GM12873 (cell line): ENCODE results near the gene ARHGEF40.

Experiments used
- TF ChIP-seq, protein P1 (sequence below): IDR thresholded peaks from 2 replicates; pipeline ENCODE4 v1.5.1; 2012; ENCODE audit warnings: low read depth, mild to moderate bottlenecking, moderate library complexity, low read length, control low read depth; ENCODE audit not compliant: insufficient read depth; ENCODE audit errors: missing control alignments

ARHGEF40 gene

DNA sequence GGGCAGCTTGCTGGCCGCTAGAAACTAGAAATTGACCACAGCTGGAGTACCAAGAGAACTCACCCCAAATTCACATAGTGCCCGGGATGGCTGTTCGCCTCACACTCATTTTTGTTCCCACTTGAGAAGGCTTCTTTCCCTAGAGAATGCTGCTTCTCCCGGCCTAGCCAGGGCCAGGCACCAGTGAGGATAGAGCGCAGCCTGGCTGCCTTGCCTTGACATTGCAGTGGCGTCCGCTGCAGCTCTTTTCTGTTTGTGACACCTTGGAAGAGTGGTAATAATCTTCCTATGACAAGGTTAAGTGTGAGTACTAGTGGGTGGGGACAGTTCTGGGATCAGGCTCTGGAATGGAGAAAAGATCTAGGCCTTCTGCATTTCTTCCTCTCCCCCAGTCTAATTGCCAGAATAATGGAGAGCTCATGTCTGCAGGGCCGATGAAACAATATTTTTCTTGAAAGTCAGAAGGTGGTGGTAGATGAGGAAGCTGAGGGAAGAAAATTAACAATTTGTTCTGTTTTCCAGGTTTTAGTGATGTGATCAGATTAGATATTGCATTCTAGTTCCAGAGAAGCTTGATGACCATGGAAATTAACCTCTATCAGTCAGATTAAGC is 34.5 kb downstream of the ARHGEF40 start:
- TF ChIP-seq, protein P1, sequence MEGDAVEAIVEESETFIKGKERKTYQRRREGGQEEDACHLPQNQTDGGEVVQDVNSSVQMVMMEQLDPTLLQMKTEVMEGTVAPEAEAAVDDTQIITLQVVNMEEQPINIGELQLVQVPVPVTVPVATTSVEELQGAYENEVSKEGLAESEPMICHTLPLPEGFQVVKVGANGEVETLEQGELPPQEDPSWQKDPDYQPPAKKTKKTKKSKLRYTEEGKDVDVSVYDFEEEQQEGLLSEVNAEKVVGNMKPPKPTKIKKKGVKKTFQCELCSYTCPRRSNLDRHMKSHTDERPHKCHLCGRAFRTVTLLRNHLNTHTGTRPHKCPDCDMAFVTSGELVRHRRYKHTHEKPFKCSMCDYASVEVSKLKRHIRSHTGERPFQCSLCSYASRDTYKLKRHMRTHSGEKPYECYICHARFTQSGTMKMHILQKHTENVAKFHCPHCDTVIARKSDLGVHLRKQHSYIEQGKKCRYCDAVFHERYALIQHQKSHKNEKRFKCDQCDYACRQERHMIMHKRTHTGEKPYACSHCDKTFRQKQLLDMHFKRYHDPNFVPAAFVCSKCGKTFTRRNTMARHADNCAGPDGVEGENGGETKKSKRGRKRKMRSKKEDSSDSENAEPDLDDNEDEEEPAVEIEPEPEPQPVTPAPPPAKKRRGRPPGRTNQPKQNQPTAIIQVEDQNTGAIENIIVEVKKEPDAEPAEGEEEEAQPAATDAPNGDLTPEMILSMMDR: peak; percentile 96

- TF ChIP-seq, protein P1: no peak
Observed at GRCh38 chr14:21105095-21105494, 35.0 kb downstream of the ARHGEF40 start.

DNA sequence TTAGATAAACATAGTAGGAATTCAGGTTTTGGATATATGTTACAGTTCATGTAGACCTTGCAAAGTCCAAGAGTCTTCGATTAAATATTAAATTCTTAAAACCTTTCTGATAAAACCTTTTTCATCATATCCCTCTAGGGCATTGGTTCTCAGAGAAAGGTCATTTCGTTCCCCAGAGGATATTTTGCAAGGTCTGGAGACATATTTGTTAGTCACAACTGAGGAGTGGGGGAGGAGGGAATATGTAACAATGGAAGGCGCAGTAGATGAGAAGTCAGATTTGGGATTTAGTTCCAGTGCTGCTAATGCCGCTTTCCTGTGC is 36.0 kb downstream of the ARHGEF40 start:
- TF ChIP-seq, protein P1: no peak

DNA sequence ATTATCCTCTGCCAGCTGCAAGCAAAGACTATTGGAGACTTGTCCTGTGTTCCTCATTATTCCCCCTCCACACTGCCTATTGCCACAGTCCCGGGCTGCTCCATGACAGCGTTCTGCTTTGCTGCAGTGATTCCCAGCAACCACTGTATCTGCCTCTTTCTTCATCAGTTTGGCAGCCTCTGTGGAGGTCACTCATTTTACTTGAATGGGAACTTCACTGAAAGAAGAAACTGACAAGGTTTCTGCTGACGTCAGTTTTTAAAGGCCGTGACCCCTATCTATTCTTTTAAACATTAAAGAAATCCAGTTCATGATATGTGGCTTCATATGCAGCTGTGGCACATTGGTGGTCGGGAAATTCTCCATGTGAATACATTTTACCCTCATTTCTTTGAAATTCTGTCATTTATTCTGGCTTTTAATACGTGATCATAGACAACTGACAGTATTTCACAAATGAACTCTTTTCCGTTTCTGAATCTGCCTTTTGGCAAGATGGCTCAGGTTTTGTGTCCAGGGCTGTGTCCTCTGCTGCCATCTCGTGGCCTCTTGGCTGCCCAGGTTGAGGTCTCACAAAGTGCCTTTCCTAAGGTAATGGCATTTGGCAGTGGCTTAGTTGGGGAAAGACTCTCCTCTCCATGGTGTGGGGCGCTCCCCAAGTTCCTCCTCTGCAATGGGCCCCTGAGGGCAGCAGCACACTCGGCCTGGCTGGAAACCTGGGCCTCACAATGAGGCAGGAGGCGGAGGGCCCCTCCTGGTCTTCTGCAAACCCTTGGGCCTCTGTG is 36.6 kb downstream of the ARHGEF40 start:
- TF ChIP-seq, protein P1: peak; percentile 94

GRCh38 chr14:21107283-21107800 is 37.2 kb downstream of the ARHGEF40 start:
- TF ChIP-seq, protein P1: no peak

DNA sequence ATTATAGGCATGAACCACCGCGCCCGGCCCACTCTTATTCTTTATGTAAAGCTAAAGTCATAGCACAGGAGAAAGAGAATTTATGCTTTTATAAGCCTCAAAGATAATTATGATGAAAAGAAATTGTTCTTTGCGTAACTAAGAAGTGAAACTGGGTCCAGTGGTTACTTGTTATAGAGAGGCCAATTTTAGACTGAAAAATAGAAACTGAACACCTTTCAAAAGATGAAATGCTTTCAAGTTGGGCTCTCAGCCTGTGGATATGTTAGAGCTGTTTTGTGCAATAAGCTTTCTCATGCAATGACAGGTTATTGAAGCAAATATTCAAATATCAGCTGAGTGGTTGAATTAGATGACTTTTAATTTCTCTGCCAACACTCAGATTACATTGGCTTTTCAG is 38.7 kb downstream of the ARHGEF40 start:
- TF ChIP-seq, protein P1: no peak

DNA sequence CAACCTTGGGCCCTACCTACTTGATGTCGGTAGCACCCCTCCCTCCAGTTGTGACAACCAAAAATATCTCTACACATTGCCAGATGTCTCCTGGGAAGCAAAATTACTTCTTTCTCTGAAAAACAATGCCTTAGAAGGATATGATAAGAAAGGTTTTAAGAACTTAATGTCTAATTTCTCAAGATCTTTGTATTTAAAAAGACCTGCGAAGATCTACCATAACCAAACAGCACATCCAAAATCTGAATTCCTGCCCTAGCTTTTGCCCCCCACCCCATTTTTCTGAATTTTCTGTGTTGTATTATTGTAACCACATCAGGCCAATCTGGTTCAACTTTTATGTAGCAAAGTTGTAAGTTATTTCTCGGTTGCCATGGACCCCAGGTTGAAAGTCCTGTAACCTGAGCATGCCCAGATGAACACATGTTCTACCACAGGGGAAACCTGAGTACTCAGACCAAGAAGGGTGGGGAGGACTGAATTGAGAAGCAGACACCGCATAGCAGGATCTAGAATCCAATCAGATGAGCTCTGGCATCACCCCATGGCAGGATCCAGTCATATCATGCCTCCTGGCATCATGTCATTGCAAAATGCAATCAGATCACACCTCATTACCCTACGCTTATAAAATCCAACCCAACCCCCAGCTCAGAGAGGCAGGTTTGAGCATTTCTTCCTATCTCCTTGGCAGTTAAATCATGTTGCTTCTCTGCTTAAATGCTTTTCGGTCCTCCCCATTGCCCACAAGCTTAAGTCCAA is 39.5 kb downstream of the ARHGEF40 start:
- TF ChIP-seq, protein P1: no peak
